ENCODE data around the gene FBXO36.

The FBXO36 gene

DNA sequence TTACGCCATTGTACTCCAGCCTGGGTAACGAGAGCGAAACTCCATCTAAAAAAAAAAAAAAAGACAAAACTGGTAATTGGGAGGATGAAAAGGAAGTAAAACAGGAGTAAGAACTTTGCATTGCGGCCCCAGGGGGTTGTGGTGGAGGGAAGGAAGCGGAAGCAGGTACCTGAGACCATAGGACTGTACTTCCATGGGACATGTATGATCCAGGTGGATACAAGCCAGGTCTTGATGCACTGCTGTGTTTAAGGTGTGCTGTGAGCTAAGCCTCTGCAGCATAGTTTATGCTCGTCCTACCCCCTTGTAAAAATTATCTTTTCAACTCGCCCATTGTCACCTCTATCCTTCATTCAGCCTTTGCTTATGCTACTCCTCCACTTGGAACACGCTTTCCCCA, 23.7 kb downstream of the FBXO36 start:
- Histone ChIP-seq H2BK120ac (ENCODE audit: low read depth, low read length) (no peak overlapping the region), H3K18ac (ENCODE audit: low read depth in 1 of 2, low read length in 2 of 2) (no peak overlapping the region), H3K4me2 (ENCODE audit: low read length, poor library complexity, severe bottlenecking) (no peak overlapping the region), H3K4me3 (ENCODE audit: insufficient read depth in 1 of 2, low read depth in 1 of 2, low read length in 2 of 2) (no peak overlapping the region), H4K91ac (ENCODE audit: low read length) (no peak overlapping the region), H2AFZ (ENCODE audit: low read depth, low read length) (no peak overlapping the region), H3K9ac (ENCODE audit: low read length) (no peak overlapping the region), H2BK5ac (ENCODE audit: low read depth, low read length, poor library complexity, severe bottlenecking) (no peak overlapping the region), H2BK12ac (ENCODE audit: low read length in 2 of 2) (no peak overlapping the region), H3K4me1 (ENCODE audit: control insufficient read depth, insufficient read depth, low read depth, low read length) (peaks cover 4% of the 10 kb centered on the region), H3K27me3 (ENCODE audit: control insufficient read depth in 1 of 2, insufficient read depth in 1 of 2, low read length in 2 of 2) (no peaks in the 10 kb centered on the region), H2BK15ac (ENCODE audit: low read depth, poor library complexity, severe bottlenecking) (no peak overlapping the region), H3K9me3 (ENCODE audit: control insufficient read depth, low read length) (no peaks in the 10 kb centered on the region), H3K79me1 (replicated peaks; ENCODE audit: low read length, poor library complexity, severe bottlenecking) (peaks cover 2% of the 10 kb centered on the region), H3K27ac (ENCODE audit: low read length, poor library complexity, severe bottlenecking) (no peak overlapping the region), H3K14ac (ENCODE audit: low read length in 2 of 2) (no peak overlapping the region), H2AK5ac (ENCODE audit: low read length, severe bottlenecking) (no peak overlapping the region), H3K4ac (ENCODE audit: low read depth in 1 of 2, low read length in 2 of 2) (no peak overlapping the region), H3K23ac (ENCODE audit: low read length in 2 of 2) (no peak overlapping the region), H3K36me3 (ENCODE audit: control insufficient read depth in 1 of 2, insufficient read depth in 2 of 2, low read depth in 1 of 2, low read length in 2 of 2) (no peaks in the 10 kb centered on the region), H4K8ac (ENCODE audit: low read length) (no peak overlapping the region)
- 98% methylated on average over 7 of the region's 8 CpGs for WGBS
- DNase-seq: no peak

DNA sequence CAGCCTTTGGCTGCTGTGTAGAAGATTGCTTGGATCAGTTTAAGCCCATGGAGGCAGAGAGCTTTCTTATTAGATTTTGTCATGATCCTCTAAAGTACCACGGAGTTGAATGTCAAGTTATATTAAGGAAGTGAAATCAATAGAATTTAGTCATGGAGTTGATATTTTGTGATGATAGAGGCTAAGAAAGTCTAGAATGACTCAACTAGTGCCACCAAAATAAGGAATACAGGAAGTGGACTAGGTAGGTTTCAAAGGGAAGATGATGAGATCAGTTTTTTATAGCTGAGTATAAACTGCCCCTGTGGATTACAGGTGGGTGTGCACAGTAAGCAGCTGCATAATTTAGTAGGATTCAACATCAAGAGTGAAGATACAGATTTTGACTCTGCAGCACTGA, 25.2 kb downstream of the FBXO36 start:
- no peak overlapping the region for H3K4me3 ChIP-seq (ENCODE audit: insufficient read depth in 1 of 2, low read depth in 1 of 2, low read length in 2 of 2)
- no peak overlapping the region for H2BK5ac ChIP-seq (ENCODE audit: low read depth, low read length, poor library complexity, severe bottlenecking)
- H2BK12ac ChIP-seq (ENCODE audit: low read length in 2 of 2): no peak overlapping the region
- H3K14ac ChIP-seq (ENCODE audit: low read length in 2 of 2): no peak overlapping the region
- H3K23ac ChIP-seq (ENCODE audit: low read length in 2 of 2): no peak overlapping the region
- H2BK120ac ChIP-seq (ENCODE audit: low read depth, low read length): no peak overlapping the region
- no peak for DNase-seq
- no peaks in the 10 kb centered on the region for H3K9me3 ChIP-seq (ENCODE audit: control insufficient read depth, low read length)
- no peak overlapping the region for H4K8ac ChIP-seq (ENCODE audit: low read length)
- no peak overlapping the region for H3K18ac ChIP-seq (ENCODE audit: low read depth in 1 of 2, low read length in 2 of 2)
- no peak overlapping the region for H2BK15ac ChIP-seq (ENCODE audit: low read depth, poor library complexity, severe bottlenecking)
- H2AFZ ChIP-seq (ENCODE audit: low read depth, low read length): no peak overlapping the region
- no peak overlapping the region for H4K91ac ChIP-seq (ENCODE audit: low read length)
- no peak overlapping the region for H2AK5ac ChIP-seq (ENCODE audit: low read length, severe bottlenecking)
- H3K27ac ChIP-seq (ENCODE audit: low read length, poor library complexity, severe bottlenecking): no peak overlapping the region
- WGBS: 98% methylated on average over 1 of the region's 1 CpG
- H3K4me2 ChIP-seq (ENCODE audit: low read length, poor library complexity, severe bottlenecking): no peak overlapping the region
- no peak overlapping the region for H3K4ac ChIP-seq (ENCODE audit: low read depth in 1 of 2, low read length in 2 of 2)
- H3K79me1 ChIP-seq (replicated peaks; ENCODE audit: low read length, poor library complexity, severe bottlenecking): no peaks in the 10 kb centered on the region
- no peak overlapping the region for H3K9ac ChIP-seq (ENCODE audit: low read length)
- H3K36me3 ChIP-seq (ENCODE audit: control insufficient read depth in 1 of 2, insufficient read depth in 2 of 2, low read depth in 1 of 2, low read length in 2 of 2): no peaks in the 10 kb centered on the region
- no peaks in the 10 kb centered on the region for H3K27me3 ChIP-seq (ENCODE audit: control insufficient read depth in 1 of 2, insufficient read depth in 1 of 2, low read length in 2 of 2)
- H3K4me1 ChIP-seq (ENCODE audit: control insufficient read depth, insufficient read depth, low read depth, low read length): no peaks in the 10 kb centered on the region

GRCh38 chr2:229952256-229952835, 30.0 kb downstream of the FBXO36 start:
- Histone ChIP-seq H3K14ac (ENCODE audit: low read length in 2 of 2) (no peak overlapping the region), H2BK12ac (ENCODE audit: low read length in 2 of 2) (no peak overlapping the region), H4K91ac (ENCODE audit: low read length) (no peak overlapping the region), H3K9me3 (ENCODE audit: control insufficient read depth, low read length) (no peaks in the 10 kb centered on the region), H3K4me3 (ENCODE audit: insufficient read depth in 1 of 2, low read depth in 1 of 2, low read length in 2 of 2) (no peak overlapping the region), H3K18ac (ENCODE audit: low read depth in 1 of 2, low read length in 2 of 2) (no peak overlapping the region), H3K4me1 (ENCODE audit: control insufficient read depth, insufficient read depth, low read depth, low read length) (no peaks in the 10 kb centered on the region), H2BK120ac (ENCODE audit: low read depth, low read length) (no peak overlapping the region), H3K79me1 (replicated peaks; ENCODE audit: low read length, poor library complexity, severe bottlenecking) (no peaks in the 10 kb centered on the region), H3K4ac (ENCODE audit: low read depth in 1 of 2, low read length in 2 of 2) (no peak overlapping the region), H2BK15ac (ENCODE audit: low read depth, poor library complexity, severe bottlenecking) (no peak overlapping the region), H4K8ac (ENCODE audit: low read length) (no peak overlapping the region), H2AK5ac (ENCODE audit: low read length, severe bottlenecking) (no peak overlapping the region), H2BK5ac (ENCODE audit: low read depth, low read length, poor library complexity, severe bottlenecking) (no peak overlapping the region), H3K36me3 (ENCODE audit: control insufficient read depth in 1 of 2, insufficient read depth in 2 of 2, low read depth in 1 of 2, low read length in 2 of 2) (no peaks in the 10 kb centered on the region), H3K23ac (ENCODE audit: low read length in 2 of 2) (no peak overlapping the region), H3K27ac (ENCODE audit: low read length, poor library complexity, severe bottlenecking) (no peak overlapping the region), H3K4me2 (ENCODE audit: low read length, poor library complexity, severe bottlenecking) (no peak overlapping the region), H3K9ac (ENCODE audit: low read length) (no peak overlapping the region), H3K27me3 (ENCODE audit: control insufficient read depth in 1 of 2, insufficient read depth in 1 of 2, low read length in 2 of 2) (no peaks in the 10 kb centered on the region), H2AFZ (ENCODE audit: low read depth, low read length) (no peak overlapping the region)
- no peak for DNase-seq
- 97% methylated on average over 6 of the region's 6 CpGs for WGBS

- Histone ChIP-seq H3K4me1 (ENCODE audit: control insufficient read depth, insufficient read depth, low read depth, low read length) (no peaks in the 10 kb centered on the region), H3K18ac (ENCODE audit: low read depth in 1 of 2, low read length in 2 of 2) (no peak overlapping the region), H2BK15ac (ENCODE audit: low read depth, poor library complexity, severe bottlenecking) (no peak overlapping the region), H3K79me1 (replicated peaks; ENCODE audit: low read length, poor library complexity, severe bottlenecking) (no peaks in the 10 kb centered on the region), H3K27ac (ENCODE audit: low read length, poor library complexity, severe bottlenecking) (no peak overlapping the region), H3K36me3 (ENCODE audit: control insufficient read depth in 1 of 2, insufficient read depth in 2 of 2, low read depth in 1 of 2, low read length in 2 of 2) (no peaks in the 10 kb centered on the region), H2AK5ac (ENCODE audit: low read length, severe bottlenecking) (no peak overlapping the region), H3K27me3 (ENCODE audit: control insufficient read depth in 1 of 2, insufficient read depth in 1 of 2, low read length in 2 of 2) (no peaks in the 10 kb centered on the region), H2BK5ac (ENCODE audit: low read depth, low read length, poor library complexity, severe bottlenecking) (no peak overlapping the region), H4K8ac (ENCODE audit: low read length) (no peak overlapping the region), H3K9ac (ENCODE audit: low read length) (no peak overlapping the region), H3K14ac (ENCODE audit: low read length in 2 of 2) (no peak overlapping the region), H2BK120ac (ENCODE audit: low read depth, low read length) (no peak overlapping the region), H3K4me2 (ENCODE audit: low read length, poor library complexity, severe bottlenecking) (no peak overlapping the region), H4K91ac (ENCODE audit: low read length) (no peak overlapping the region), H3K23ac (ENCODE audit: low read length in 2 of 2) (no peak overlapping the region), H3K4me3 (ENCODE audit: insufficient read depth in 1 of 2, low read depth in 1 of 2, low read length in 2 of 2) (no peak overlapping the region), H3K9me3 (ENCODE audit: control insufficient read depth, low read length) (no peaks in the 10 kb centered on the region), H2BK12ac (ENCODE audit: low read length in 2 of 2) (no peak overlapping the region), H3K4ac (ENCODE audit: low read depth in 1 of 2, low read length in 2 of 2) (no peak overlapping the region), H2AFZ (ENCODE audit: low read depth, low read length) (no peak overlapping the region)
- DNase-seq: no peak
- WGBS: no CpG with 5 or more reads among the region's 1 CpG
These were observed 33.4 kb downstream of the FBXO36 start for GRCh38 chr2:229955663-229956062.
